Forelimb muscle (tissue), 1 donor: ENCODE results near the gene GTF2IRD1. TPM values are rescaled to one million over a fixed set of nuclear protein-coding genes. Genes with fewer than 3 reads are reported as not detected.
"Not testable (repeated sequence)": the region's sequence is repeated elsewhere in the genome, so short reads cannot be mapped to it uniquely, and the experiment has no call there.

Experiments used
- DNase-seq: peaks from one replicate; pipeline ENCODE4 v3.0.0-alpha.2; 2013; ENCODE audit warnings: low read depth
- polyA plus RNA-seq: library from polyadenylated mRNA; unstranded; fragments of 120-200 nt; gene quantifications from one replicate; pipeline ENCODE4 v1.2.1, GENCODE V29; 2013; ENCODE audit not compliant: insufficient read length

The GTF2IRD1 gene
- polyA plus RNA-seq, 1 donor: 48.0 TPM

GRCh38 chr7:74430961-74431466 lies 22.7 kb upstream of the GTF2IRD1 start:
- DNase-seq: no peak

GRCh38 chr7:74437291-74437571 lies 16.5 kb upstream of the GTF2IRD1 start:
- DNase-seq: not testable (repeated sequence)

GRCh38 chr7:74438327-74438726 lies 15.4 kb upstream of the GTF2IRD1 start:
- no peak for DNase-seq

DNA sequence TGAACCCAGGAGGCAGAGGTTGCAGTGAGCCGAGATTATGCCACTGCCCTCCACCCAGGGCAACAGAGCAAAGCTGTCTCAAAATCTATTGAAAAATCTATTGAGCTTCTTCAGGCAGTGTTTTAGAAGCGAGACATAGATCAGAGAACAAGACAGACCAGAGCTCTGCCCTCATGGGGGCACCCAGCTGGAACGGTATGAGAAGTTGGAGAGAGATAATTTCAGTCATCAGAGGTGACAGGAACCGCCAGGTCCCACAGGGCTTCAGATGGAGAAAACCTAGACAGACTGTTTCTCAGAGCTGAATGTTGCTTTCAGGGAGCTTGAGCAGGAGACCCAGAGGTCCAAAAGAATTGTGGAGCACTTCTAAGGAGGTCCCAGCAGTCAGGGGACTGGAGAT lies 14.2 kb upstream of the GTF2IRD1 start:
- DNase-seq: no peak

DNA sequence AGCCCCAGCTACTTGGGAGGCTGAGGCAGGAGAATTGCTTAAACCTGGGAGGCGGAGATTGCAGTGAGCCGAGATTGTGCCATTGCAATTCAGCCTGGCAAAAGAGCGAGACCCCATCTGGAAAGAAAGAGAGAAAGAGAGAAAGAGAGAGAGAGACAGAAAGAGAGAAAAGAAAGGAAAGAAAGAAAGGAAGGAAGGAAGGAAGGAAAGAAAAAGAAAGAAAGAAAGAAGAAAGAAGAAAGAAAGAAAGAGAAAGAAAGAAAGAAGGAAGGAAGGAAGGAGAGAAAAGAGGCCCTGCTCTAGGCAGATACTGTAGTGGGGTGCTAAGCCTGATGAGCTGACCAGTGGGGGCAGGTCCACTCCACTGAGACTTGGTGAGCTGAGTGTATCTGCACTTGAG lies 13.6 kb upstream of the GTF2IRD1 start:
- not testable (repeated sequence) for DNase-seq

- no peak for DNase-seq
These were observed 11.9 kb upstream of the GTF2IRD1 start for GRCh38 chr7:74441801-74442200.

DNA sequence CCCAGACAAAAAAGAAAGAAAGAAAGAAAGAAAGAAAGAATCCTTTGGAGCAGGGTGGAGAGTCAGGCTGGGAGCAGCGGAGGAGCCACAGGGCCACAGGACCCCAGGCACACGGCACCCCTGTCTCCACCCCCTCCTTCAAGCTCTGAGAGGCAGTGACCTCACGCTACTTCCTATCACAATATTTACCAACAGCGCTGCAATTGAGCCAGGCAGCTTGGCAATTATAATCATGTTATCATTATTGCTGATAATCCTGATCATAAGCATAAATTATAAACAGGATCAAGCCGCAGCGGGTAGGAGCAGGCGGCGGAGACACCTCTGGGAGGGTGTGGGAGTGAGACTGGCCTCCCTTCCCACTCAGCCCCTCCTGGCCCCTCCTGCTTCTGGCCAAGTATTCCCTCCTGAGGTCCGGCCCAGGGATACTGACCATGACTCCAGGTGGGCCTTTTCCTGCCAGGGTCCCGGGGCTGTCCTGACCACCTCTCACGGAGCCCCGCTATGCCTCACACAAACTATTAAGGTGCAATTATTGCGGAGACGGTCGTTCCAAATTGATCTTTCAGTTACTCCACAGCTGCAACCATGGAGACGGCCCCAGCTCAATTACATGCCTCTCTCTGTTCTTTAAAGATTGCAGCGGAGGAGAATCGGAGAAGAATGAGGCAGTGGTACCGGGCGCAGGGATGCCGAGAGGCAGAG lies 10.0 kb upstream of the GTF2IRD1 start:
- no peak for DNase-seq

DNA sequence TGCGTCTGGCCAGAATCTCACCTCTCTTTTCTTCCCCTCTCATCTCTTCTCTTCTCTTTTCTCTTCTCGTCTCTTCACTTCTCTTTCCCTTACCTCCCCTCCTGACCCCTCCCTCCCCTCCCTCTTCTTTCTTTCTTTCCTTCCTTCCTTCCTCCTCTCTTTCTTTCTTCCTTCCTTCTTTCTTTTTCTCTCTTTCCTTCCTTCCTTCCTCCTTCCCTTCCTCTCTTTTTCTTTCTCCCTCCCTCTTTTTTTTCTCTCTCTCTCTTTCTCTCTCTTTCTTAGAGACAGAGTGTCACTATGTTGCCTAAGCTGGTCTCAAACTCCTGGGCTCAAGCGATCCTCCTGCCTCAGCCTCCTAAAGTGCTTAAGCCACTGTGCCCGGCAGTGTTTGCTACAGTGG lies 4.6 kb upstream of the GTF2IRD1 start:
- no peak for DNase-seq

DNA sequence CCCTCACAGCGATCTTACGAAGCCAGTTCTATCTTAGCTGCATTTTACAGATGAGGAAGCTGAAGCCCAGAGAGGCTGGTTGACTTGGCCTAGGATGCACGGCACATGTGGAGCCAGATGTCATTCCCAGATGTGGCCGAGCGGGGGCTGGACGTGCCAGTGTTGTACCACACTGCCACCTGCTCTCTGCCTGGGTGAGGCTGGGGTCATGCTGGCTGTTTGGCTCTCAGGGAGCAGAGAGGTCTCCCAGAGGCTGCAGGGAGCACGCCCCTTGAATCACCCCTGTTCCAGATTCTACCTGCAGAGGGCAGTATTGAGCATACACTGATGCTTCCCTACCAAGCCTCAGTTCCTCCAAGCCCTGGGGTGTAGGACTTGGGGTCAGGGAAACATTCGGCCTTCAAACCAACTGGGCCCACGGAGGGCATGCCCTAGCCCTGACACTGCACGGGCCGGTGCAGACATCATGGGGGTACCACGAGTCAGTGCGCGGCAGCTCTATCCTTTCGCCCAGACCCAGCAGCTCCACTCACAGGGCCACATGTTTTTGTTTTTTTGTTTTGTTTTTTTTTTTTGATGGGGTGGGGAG lies 3.8 kb upstream of the GTF2IRD1 start:
- DNase-seq: no peak

DNA sequence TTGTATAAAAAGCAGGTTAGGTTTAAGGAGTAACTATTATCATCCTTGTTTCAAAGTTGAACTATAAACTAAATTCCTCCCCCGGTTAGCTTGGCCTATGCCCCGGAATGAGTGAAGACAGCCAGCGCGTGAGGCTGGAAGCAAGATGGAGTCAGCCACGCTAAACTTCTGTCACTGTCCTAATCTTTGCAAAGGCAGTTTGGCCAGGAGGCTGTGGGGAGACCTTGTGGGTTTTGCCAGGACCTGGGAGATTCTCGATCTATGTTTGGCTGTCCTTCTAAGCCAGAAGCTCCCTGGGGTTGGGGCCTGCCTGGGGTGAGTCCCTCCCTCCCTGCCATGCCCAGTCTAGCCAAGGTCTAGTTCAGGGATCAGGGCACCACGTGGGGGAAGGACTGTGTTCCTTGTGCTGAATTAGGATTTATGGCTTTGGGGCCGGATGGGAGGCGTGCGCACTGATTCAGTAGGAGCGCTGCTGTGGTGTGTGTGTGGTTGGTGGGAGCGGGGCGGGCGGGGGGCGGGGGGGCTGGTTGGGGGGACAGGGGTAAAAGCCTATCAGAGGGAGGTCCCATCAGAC lies 871 bp upstream of the GTF2IRD1 start:
- DNase-seq: no peak

DNA sequence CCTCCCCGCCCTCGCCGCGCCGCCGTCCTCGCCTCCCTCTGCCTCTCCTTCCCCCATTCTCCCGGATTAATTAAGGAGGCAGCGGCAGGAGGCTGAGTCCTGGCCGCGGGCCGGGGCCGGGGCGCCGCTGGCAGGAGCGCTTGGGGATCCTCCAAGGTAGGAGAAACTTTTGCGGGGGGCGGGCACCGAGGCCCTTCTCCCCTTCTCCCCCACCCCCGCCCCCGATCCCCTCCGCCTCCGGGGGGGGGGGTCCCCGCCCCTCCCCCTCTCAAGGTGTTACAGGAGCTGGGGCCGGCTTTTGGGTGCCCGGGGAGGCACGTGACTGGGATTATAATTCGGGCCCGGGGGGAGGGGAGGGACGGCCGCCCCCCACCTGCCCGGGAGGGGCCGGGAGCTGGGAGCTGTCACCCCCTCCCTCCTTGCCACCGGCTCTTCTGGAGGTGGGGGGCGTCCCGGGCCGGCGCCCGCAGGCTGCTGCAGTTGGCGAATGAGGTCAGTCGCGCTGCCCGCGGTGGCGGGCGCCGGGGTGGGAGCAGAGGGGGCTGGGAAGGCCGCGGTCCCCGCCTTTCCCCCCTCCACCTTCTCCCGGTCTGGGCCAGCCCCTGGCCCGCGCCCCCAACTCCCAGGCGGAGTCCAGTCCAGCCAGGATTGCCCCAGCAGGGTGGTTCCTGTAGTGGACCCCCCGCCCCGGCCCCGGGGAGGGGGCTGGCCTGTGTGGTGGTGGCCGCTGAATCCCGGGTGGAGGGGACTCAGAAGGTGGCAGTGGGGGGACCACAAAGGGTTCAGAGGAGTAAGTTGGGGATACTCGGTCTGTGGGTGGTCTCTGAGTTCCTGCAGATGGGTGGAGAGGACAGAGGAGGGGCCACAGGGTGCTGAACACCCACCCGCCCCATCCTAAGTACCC lies 567 bp downstream of the GTF2IRD1 start:
- no peak for DNase-seq

DNA sequence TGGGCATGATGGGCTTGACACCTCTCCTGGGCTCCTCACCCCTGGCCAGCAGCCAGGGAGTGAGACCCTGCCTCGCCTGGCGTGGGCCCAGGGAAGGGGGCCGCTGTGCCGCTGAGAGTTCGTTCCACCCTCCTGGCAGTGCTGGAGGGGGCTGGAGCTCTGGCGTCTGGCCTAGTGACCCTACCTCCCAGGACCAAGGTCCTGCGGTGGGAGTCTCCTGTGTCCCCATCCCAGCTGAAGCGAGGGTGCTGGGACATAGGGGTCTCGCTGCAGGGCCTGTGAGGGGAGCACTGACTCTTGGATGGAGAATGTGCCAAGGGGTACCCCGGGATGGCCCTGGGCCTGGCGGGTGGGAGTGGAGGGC lies 1.2 kb downstream of the GTF2IRD1 start:
- no peak for DNase-seq

DNA sequence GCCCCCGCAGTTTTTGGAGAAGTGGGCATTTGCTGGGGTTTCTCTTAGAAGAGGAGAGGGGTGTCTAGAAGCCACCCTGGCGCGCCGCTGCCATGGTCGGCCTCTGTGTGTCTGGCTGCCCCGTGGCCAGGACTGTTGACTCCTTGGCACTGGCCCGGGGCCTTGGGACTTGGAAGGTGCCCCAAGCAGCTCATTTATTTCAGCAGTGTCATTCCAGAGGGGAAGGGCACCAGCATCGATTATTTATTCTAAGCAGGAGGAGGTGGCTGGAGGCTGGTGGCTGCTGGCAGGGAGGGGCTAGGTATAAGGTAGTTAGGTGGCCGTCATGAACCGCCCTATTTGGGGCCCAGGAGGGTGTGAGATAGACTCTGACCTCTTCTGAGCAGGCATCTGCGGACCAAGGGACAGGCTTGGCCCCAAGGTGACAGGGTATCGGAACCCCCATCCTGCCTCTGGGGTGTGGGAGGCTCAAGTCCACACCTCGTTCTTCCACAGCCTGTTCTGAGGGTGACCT lies 1.6 kb downstream of the GTF2IRD1 start:
- no peak for DNase-seq

GRCh38 chr7:74455928-74456327 lies 2.2 kb downstream of the GTF2IRD1 start:
- DNase-seq: no peak

DNA sequence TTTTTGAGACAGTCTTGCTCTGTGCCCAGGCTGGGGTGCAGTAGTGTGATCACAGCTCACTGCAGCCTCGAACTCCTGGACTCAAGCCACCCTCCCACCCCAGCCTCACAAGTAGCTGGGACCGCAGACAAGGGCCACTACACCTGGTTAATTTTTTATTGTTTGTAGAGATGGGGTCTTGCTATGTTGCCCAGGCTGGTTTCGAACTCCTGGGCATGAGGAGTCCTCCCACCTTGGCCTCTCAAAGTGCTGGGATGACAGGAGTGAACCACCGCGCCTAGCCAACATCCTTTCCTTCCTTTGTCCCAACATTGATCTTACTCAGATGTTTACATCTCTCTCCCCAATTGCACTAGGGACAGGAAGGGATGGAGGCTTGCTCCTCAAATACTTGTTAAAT lies 3.3 kb downstream of the GTF2IRD1 start:
- DNase-seq: no peak

- DNase-seq: no peak
These were observed 8.4 kb downstream of the GTF2IRD1 start for GRCh38 chr7:74461970-74462706.

DNA sequence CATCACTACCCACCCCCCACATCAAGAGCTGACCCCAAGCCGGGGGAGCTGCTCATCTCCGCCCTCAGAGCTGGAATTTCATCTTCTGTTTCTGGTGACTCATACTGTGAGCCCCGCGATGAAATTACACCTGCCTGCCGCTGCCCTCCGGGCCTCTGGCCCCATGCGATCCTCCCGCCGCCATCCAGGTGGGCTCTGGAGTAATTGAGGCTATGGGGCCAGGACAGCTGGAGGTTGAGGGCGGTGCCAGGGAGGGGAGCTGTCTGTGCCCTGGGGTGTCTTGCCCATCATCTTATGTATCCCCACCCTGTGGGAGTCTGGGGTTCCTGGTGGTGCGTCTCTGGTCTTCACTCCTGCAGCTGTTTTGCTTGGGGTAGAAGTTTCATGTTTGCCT lies 9.0 kb downstream of the GTF2IRD1 start:
- DNase-seq: no peak

GRCh38 chr7:74464931-74465886 lies 11.5 kb downstream of the GTF2IRD1 start:
- no peak for DNase-seq

DNA sequence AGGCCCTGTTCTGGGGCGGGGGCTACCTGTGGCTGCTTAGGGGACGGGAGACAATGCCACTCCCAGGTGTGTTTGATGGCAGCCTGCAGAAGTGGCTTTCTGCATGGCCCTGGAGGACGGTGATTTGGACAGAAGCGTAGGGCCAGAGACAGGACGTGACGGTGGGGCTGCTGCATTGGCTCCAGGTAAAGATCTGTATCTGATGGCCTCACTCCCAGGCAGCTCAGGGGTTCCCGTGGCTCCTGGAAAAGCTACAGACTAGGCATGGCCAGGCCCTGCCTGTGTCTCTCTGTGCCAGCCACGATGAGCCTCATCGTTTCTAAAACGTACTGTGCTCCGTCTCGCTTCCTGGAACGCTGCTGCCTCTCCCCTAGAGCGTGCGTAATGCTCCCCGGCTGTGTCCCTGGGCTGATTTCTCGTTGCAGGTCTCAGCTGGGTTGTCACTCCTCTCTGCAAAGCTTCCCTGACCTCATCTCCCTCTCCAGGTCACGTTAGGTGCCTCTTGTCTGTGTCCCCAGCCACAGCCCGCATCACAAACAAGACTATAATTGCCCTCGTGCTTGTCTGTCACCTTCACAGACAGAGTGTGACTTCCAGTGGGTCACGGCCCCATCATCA lies 12.6 kb downstream of the GTF2IRD1 start:
- no peak for DNase-seq

DNA sequence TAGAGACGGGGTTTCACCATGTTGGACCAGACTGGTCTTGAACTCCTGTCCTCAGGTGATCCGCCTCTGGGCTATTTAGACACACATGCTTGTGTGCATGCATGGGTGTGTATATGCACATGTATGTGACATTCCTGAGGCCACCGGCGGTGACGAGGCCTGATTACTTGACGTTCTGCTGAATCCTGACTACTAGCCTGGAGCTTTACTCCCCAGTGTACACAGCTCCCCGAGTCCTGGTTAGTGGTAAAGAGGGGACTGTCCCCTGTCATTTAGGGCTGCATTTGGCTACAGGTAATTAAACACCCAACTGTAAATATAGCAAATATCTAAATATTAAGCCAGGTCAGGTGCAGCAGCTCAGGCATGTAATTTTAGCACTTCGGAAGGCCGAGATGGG lies 14.2 kb downstream of the GTF2IRD1 start:
- DNase-seq: no peak
